IMR-90 (cell line): ENCODE results near the gene SSH2. TPM values are rescaled to one million over a fixed set of nuclear protein-coding genes. Genes with fewer than 3 reads are reported as not detected.
"Not testable (repeated sequence)": the region's sequence is repeated elsewhere in the genome, so short reads cannot be mapped to it uniquely, and the experiment has no call there.

Experiments
- ATAC-seq: fragments of 200-7000 bp; cut with Tn5 transposase; 2 replicates; pipeline ENCODE4 v1.9.1; 2020; ENCODE audit warnings: low read depth, mild to moderate bottlenecking, moderate library complexity
- BruUV-seq: library from RNA; stranded (reverse); fragments of 400-500 nt; replicated peaks from 2 replicates; lab custom pipeline; 2021; lab: Mats Ljungman, UMichigan
- CTCF ChIA-PET: fragments of 300-600 bp; formaldehyde crosslinking; extraction: SDS; loops from one replicate; lab custom pipeline; 2021; ENCODE audit warnings: antibody characterized with exemption; lab: Yijun Ruan, JAX
- POLR2A ChIA-PET: fragments of 300-600 bp; sonication (Branson Sonifier 250); formaldehyde crosslinking; loops from one replicate; lab custom pipeline; 2022; ENCODE audit warnings: antibody characterized with exemption; ENCODE audit not compliant: unreplicated experiment; lab: Charles Lee
- DNase-seq: peaks from one replicate; pipeline ENCODE4 v3.0.0; 2013
- H2AFZ ChIP-seq: replicated peaks from 2 replicates; pipeline ENCODE3; 2013; ENCODE audit warnings: low read length, mild to moderate bottlenecking; ENCODE audit not compliant: poor library complexity
- H2AK5ac ChIP-seq: 2 replicates; pipeline ENCODE4 v1.6.1; 2013; ENCODE audit warnings: low read depth, low read length, inconsistent platforms
- H2AK9ac ChIP-seq: replicated peaks from 2 replicates; pipeline ENCODE3; 2013; ENCODE audit warnings: mild to moderate bottlenecking, low read depth, low read length, moderate library complexity; ENCODE audit not compliant: poor library complexity
- H2BK120ac ChIP-seq: 2 replicates; pipeline ENCODE4 v1.6.1; 2013; ENCODE audit warnings: low read depth, low read length, inconsistent platforms
- H2BK15ac ChIP-seq: 3 replicates; pipeline ENCODE4 v1.6.1; 2013; ENCODE audit warnings: low read depth, low read length, inconsistent platforms
- H2BK20ac ChIP-seq: 2 replicates; pipeline ENCODE4 v1.6.1; 2013; ENCODE audit warnings: low read depth, mild to moderate bottlenecking, inconsistent platforms, low read length, moderate library complexity
- H2BK5ac ChIP-seq: 2 replicates; pipeline ENCODE4 v1.6.1; 2013; ENCODE audit warnings: mild to moderate bottlenecking, low read depth, low read length, inconsistent platforms; ENCODE audit not compliant: poor library complexity, severe bottlenecking
- H3K14ac ChIP-seq: replicated peaks from 2 replicates; pipeline ENCODE4 v1.6.1; 2013; ENCODE audit warnings: low read depth, low read length, inconsistent platforms
- H3K18ac ChIP-seq: 2 replicates; pipeline ENCODE4 v1.6.1; 2013; ENCODE audit warnings: low read depth, low read length, control low read depth
- H3K23ac ChIP-seq: 2 replicates; pipeline ENCODE4 v1.6.1; 2013; ENCODE audit warnings: low read depth, low read length, inconsistent platforms
- H3K27ac ChIP-seq: 2 replicates; pipeline ENCODE4 v1.5.1; 2013; ENCODE audit warnings: mild to moderate bottlenecking, control low read depth, low read length; ENCODE audit not compliant: insufficient read depth
- H3K27me3 ChIP-seq: 2 replicates; pipeline ENCODE4 v1.6.1; 2013; ENCODE audit warnings: low read length; ENCODE audit not compliant: control insufficient read depth, insufficient read depth
- H3K36me3 ChIP-seq: 2 replicates; pipeline ENCODE4 v1.6.1; 2013; ENCODE audit warnings: low read length, mixed read lengths; ENCODE audit not compliant: control insufficient read depth, insufficient read depth
- H3K4ac ChIP-seq: 2 replicates; pipeline ENCODE4 v1.6.1; 2013; ENCODE audit warnings: low read depth, low read length, inconsistent platforms
- H3K4me1 ChIP-seq: 2 replicates; pipeline ENCODE4 v1.6.1; 2013; ENCODE audit warnings: low read length, mixed read lengths; ENCODE audit not compliant: control insufficient read depth, insufficient read depth
- H3K4me2 ChIP-seq: 2 replicates; pipeline ENCODE4 v1.6.1; 2013; ENCODE audit warnings: low read depth, mild to moderate bottlenecking, control low read depth, low read length, moderate library complexity
- H3K4me3 ChIP-seq: 2 replicates; pipeline ENCODE4 v1.5.1; 2013; ENCODE audit warnings: low read depth, mild to moderate bottlenecking, control low read depth, low read length, moderate library complexity; ENCODE audit not compliant: insufficient read depth
- H3K56ac ChIP-seq: 2 replicates; pipeline ENCODE4 v1.6.1; 2013; ENCODE audit warnings: low read length, inconsistent platforms; ENCODE audit not compliant: insufficient read depth; ENCODE audit errors: extremely low read depth
- H3K79me1 ChIP-seq, 2 experiments: 2 replicates each; pipeline ENCODE4 v1.6.1; 2013; ENCODE audit warnings: low read length in 2 of 2, inconsistent platforms in 1 of 2, low read depth in 1 of 2
- H3K9ac ChIP-seq: 2 replicates; pipeline ENCODE4 v1.6.1; 2013; ENCODE audit warnings: low read depth, low read length, control low read depth
- H3K9me1 ChIP-seq: 2 replicates; pipeline ENCODE4 v1.6.1; 2013; ENCODE audit warnings: low read length, inconsistent platforms; ENCODE audit not compliant: insufficient read depth
- H3K9me3 ChIP-seq: 2 replicates; pipeline ENCODE4 v1.6.1; 2013; ENCODE audit warnings: low read length; ENCODE audit not compliant: control insufficient read depth, insufficient read depth
- H4K20me1 ChIP-seq: 2 replicates; pipeline ENCODE4 v1.6.1; 2013; ENCODE audit warnings: low read length, inconsistent platforms; ENCODE audit not compliant: insufficient read depth
- H4K5ac ChIP-seq: 2 replicates; pipeline ENCODE4 v1.6.1; 2013; ENCODE audit warnings: mild to moderate bottlenecking, low read depth, low read length, control low read depth
- H4K8ac ChIP-seq, 2 experiments: 2 replicates each; pipeline ENCODE4 v1.6.1; 2013; ENCODE audit warnings: low read depth in 2 of 2, low read length in 2 of 2, control low read depth in 1 of 2, inconsistent platforms in 1 of 2
- H4K91ac ChIP-seq: 2 replicates; pipeline ENCODE4 v1.6.1; 2013; ENCODE audit warnings: low read depth, low read length, inconsistent platforms; ENCODE audit not compliant: insufficient read depth
- CEBPB ChIP-seq: IDR thresholded peaks from 2 replicates; pipeline ENCODE4 v1.6.1; 2012; ENCODE audit warnings: low read depth, low read length, improper control_type of control experiment
- CHD1 ChIP-seq: IDR thresholded peaks from 2 replicates; pipeline ENCODE4 v1.6.1; 2012; ENCODE audit warnings: low read depth, low read length, improper control_type of control experiment
- FOS ChIP-seq: fragments of 150-350 bp; IDR thresholded peaks from 2 replicates; pipeline ENCODE4 v1.6.1; 2016; ENCODE audit warnings: low read depth, low read length
- MXI1 ChIP-seq: IDR thresholded peaks from 2 replicates; pipeline ENCODE4 v1.6.1; 2012; ENCODE audit warnings: low read depth, mild to moderate bottlenecking, low read length, moderate library complexity, borderline replicate concordance
- RCOR1 ChIP-seq: IDR thresholded peaks from 2 replicates; pipeline ENCODE4 v1.6.1; 2012; ENCODE audit warnings: mild to moderate bottlenecking, low read length, improper control_type of control experiment; ENCODE audit not compliant: insufficient replicate concordance
- RFX5 ChIP-seq: IDR thresholded peaks from 2 replicates; pipeline ENCODE4 v1.8.0; 2012; ENCODE audit warnings: low read depth, mild to moderate bottlenecking, low read length, moderate library complexity
- SMC3 ChIP-seq: fragments of 150-350 bp; IDR thresholded peaks from 2 replicates; pipeline ENCODE4 v1.6.1; 2016; ENCODE audit warnings: low read depth, mild to moderate bottlenecking, antibody characterized with exemption, low read length, moderate library complexity
- USF2 ChIP-seq: fragments of 150-350 bp; IDR thresholded peaks from 2 replicates; pipeline ENCODE4 v1.6.1; 2017; ENCODE audit warnings: mild to moderate bottlenecking, antibody characterized with exemption, low read length, low read depth
- WGBS, 2 experiments: methylation state at CpG; one replicate each; pipeline versions ENCODE4 v1.1.5 to v1.1.7; 2013; ENCODE audit warnings: missing lambda C conversion rate in 2 of 2; ENCODE audit not compliant: insufficient read length in 1 of 2; ENCODE audit errors: extremely low coverage in 2 of 2; 5-methylcytosine and 5-hydroxymethylcytosine counted together
- dilution Hi-C: fragments of 300-500 bp; cut with HindIII; formaldehyde crosslinking; loops from one replicate; pipeline ENCODE4 v1.14.3; 2018; ENCODE audit warnings: low sequenced_read_pairs; ENCODE audit not compliant: unreplicated experiment
- in situ Hi-C: fragments of 300-500 bp; cut with MboI; formaldehyde crosslinking; loops from 3 replicates; pipeline ENCODE4 v1.14.3; 2019; ENCODE audit warnings: low sequenced_read_pairs, inconsistent platforms, mixed read lengths
- intact Hi-C: fragments of 100-400 bp; cut with micrococcal nuclease; formaldehyde crosslinking; loops from 2 replicates; pipeline ENCODE4 v1.10.0; 2022
- polyA plus RNA-seq, 3 experiments: library from polyadenylated mRNA; depleted of rRNA; stranded (reverse); fragments of >200 nt; gene quantifications; 2 replicates each; pipeline ENCODE4 v1.2.3, GENCODE V29; 2012; ENCODE audit warnings: low replicate concordance in 1 of 3
- total RNA-seq: library from RNA; depleted of rRNA; stranded (reverse); fragments of >200 nt; gene quantifications from 2 replicates; pipeline ENCODE4 v1.2.3, GENCODE V29; 2012

The SSH2 gene
- total and polyA plus RNA-seq, 2 of the 4 experiments (the other 2 are of a cell fraction), result 9.3 TPM

GRCh38 chr17:29652976-29653375, 277.1 kb downstream of the SSH2 start:
- no peak overlapping the region for H2BK15ac ChIP-seq
- H3K4me2 ChIP-seq, result no peak overlapping the region
- in situ Hi-C loops, result no loop called here
- H2BK20ac ChIP-seq, result no peak overlapping the region
- H4K5ac ChIP-seq, result no peak overlapping the region
- H3K18ac ChIP-seq, result no peak overlapping the region
- H3K23ac ChIP-seq, result no peak overlapping the region
- H3K27me3 ChIP-seq, result no peaks in the 10 kb centered on the region
- H3K9ac ChIP-seq, result no peak overlapping the region
- ATAC-seq, result no peak
- no peak overlapping the region for H3K27ac ChIP-seq
- H4K91ac ChIP-seq, result no peak overlapping the region
- intact Hi-C loops, result no loop called here
- no peak overlapping the region for H3K14ac ChIP-seq
- H2BK5ac ChIP-seq, result no peak overlapping the region
- no peaks in the 10 kb centered on the region for H3K9me3 ChIP-seq
- H3K36me3 ChIP-seq, result peaks cover 9% of the 10 kb centered on the region
- BruUV-seq, result no TSS peak
- H3K56ac ChIP-seq, result no peak overlapping the region
- no peak overlapping the region for H4K8ac ChIP-seq
- H3K4me1 ChIP-seq, result peaks cover 4% of the 10 kb centered on the region; the same call in 1 of the 2 replicates
- no peak overlapping the region for H2AK9ac ChIP-seq
- no peak overlapping the region for H2BK120ac ChIP-seq
- no peak for TF ChIP-seq RFX5
- TF ChIP-seq MXI1, result no peak
- TF ChIP-seq SMC3, result no peak
- TF ChIP-seq CHD1, result no peak
- TF ChIP-seq USF2, result no peak
- TF ChIP-seq FOS, result no peak
- no peak for TF ChIP-seq RCOR1
- TF ChIP-seq CEBPB, result no peak
- H2AFZ ChIP-seq, result no peak overlapping the region
- dilution Hi-C loops, result no loop called here
- H3K4me3 ChIP-seq, result no peak overlapping the region
- ChIA-PET POLR2A (no interaction called here), CTCF (interaction anchor here (1.4 kb wide), 1 partner anchor 122 kb away, joined by 3 read pairs; no protein-coding TSS in a partner anchor)
- H3K9me1 ChIP-seq, result peaks cover 4% of the 10 kb centered on the region
- no peak overlapping the region for H2AK5ac ChIP-seq
- no peaks in the 10 kb centered on the region; a peak in 2 of 4 replicates for H3K79me1 ChIP-seq
- DNase-seq, result no peak
- no peak overlapping the region for H3K4ac ChIP-seq
- no peaks in the 10 kb centered on the region for H4K20me1 ChIP-seq

GRCh38 chr17:29651913-29652312, 278.1 kb downstream of the SSH2 start:
- H2AK9ac ChIP-seq, H2BK15ac ChIP-seq, H4K8ac ChIP-seq, H3K4me1 ChIP-seq, H3K23ac ChIP-seq, H2AFZ ChIP-seq, POLR2A ChIA-PET, H3K4me3 ChIP-seq, H3K4ac ChIP-seq, H4K5ac ChIP-seq, H3K18ac ChIP-seq, H3K9me1 ChIP-seq, ATAC-seq, H4K91ac ChIP-seq, H3K36me3 ChIP-seq, dilution Hi-C loops, H3K27ac ChIP-seq, H4K20me1 ChIP-seq, H2BK120ac ChIP-seq, H3K4me2 ChIP-seq, H2BK20ac ChIP-seq, H3K79me1 ChIP-seq, DNase-seq, H3K27me3 ChIP-seq, H3K56ac ChIP-seq, BruUV-seq, H2BK5ac ChIP-seq, H3K9me3 ChIP-seq, CTCF ChIA-PET, in situ Hi-C loops, H2AK5ac ChIP-seq, H3K9ac ChIP-seq, intact Hi-C loops, H3K14ac ChIP-seq: not testable (repeated sequence)
- WGBS, 2 experiments, result no CpG with 5 or more reads among the region's 7 CpGs
